ENCODE measurements around the gene PHLDA1. TPM values are rescaled to one million over a fixed set of nuclear protein-coding genes. Genes with fewer than 3 reads are reported as not detected.

PHLDA1 gene
- total and polyA plus RNA-seq, 2 of the 13 experiments (the other 11 are each of a cell fraction or from before 2014, with no cell fraction given), result 33.8 to 41.0 TPM

DNA sequence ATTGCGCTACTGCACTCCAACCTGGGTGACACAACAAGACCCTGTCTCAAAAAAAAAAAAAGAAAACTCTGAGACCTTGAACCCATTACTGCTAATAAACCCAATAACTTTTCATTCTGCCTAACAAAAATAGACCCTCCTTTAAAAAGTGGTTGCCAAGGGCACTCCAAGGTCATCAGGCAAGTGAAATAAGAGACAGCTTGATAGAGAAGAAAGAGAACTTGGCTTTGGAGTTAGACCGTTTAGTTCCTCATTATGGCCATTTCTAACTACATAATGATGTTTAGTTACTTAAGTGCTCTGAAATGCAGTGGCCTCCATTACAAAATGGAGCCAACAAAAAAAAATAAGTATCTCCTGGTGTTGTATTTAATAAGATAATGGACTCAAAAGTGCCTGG, 55.9 kb downstream of the PHLDA1 start (continued):
- TF ChIP-seq, protein P1, sequence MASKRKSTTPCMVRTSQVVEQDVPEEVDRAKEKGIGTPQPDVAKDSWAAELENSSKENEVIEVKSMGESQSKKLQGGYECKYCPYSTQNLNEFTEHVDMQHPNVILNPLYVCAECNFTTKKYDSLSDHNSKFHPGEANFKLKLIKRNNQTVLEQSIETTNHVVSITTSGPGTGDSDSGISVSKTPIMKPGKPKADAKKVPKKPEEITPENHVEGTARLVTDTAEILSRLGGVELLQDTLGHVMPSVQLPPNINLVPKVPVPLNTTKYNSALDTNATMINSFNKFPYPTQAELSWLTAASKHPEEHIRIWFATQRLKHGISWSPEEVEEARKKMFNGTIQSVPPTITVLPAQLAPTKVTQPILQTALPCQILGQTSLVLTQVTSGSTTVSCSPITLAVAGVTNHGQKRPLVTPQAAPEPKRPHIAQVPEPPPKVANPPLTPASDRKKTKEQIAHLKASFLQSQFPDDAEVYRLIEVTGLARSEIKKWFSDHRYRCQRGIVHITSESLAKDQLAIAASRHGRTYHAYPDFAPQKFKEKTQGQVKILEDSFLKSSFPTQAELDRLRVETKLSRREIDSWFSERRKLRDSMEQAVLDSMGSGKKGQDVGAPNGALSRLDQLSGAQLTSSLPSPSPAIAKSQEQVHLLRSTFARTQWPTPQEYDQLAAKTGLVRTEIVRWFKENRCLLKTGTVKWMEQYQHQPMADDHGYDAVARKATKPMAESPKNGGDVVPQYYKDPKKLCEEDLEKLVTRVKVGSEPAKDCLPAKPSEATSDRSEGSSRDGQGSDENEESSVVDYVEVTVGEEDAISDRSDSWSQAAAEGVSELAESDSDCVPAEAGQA (IDR thresholded peaks at IDR 0.05; ENCODE audit: low read depth), result no peak
- TF ChIP-seq, protein P1 (CRISPR knock-in tag; IDR thresholded peaks at IDR 0.05; ENCODE audit: borderline replicate concordance), result no peak
- TF ChIP-seq, protein P2, sequence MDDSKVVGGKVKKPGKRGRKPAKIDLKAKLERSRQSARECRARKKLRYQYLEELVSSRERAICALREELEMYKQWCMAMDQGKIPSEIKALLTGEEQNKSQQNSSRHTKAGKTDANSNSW (CRISPR knock-in tag; IDR thresholded peaks at IDR 0.05; ENCODE audit: borderline replicate concordance), result no peak
- TF ChIP-seq YY1 (IDR thresholded peaks at IDR 0.05; ENCODE audit: insufficient read depth, insufficient replicate concordance, low read depth, low read length) (no peak), ZNF670 (CRISPR knock-in tag; IDR thresholded peaks at IDR 0.05; ENCODE audit: borderline replicate concordance) (no peak), NFYC (CRISPR knock-in tag; IDR thresholded peaks at IDR 0.05) (no peak)

Other genes starting within 250 kb of the PHLDA1 start
- gene NAP1L1, start 52.9 kb upstream of the PHLDA1 start, total RNA-seq (2016; rRNA removed; fragmentation: Illumina TruSeq; extraction: Trizol), result 309 and 454 TPM in 2 replicates
- gene NAP1L1, start 52.9 kb upstream of the PHLDA1 start, polyA plus RNA-seq (2011; rRNA removed), result 154 and 207 TPM in 2 replicates